Activated naive CD4-positive, alpha-beta T cell treated with anti-CD3 and anti-CD28 coated beads for 36 hours (primary cell): Measurements from ENCODE around the gene SYNGR1. TPM values are rescaled to one million over a fixed set of nuclear protein-coding genes. Genes with fewer than 3 reads are reported as not detected.
"Not testable (repeated sequence)": the region's sequence is repeated elsewhere in the genome, so short reads cannot be mapped to it uniquely, and the experiment has no call there.

Source experiments
- CTCF ChIA-PET: fragments of 350-600 bp; sonication (Branson Sonifier 250); formaldehyde crosslinking; loops from one replicate; lab custom pipeline; 2021; ENCODE audit warnings: antibody characterized with exemption; lab: Charles Lee
- DNase-seq: peaks from one replicate; pipeline ENCODE4 v3.0.0-alpha.2; 2020
- H3K27ac Mint-ChIP-seq: one replicate; pipeline ENCODE4 v1.8.0; 2021; ENCODE audit warnings: mild to moderate bottlenecking, mixed read lengths
- H3K27me3 Mint-ChIP-seq: one replicate; pipeline ENCODE4 v1.8.0; 2021; ENCODE audit warnings: low read depth, mixed read lengths
- H3K36me3 Mint-ChIP-seq: one replicate; pipeline ENCODE4 v1.8.0; 2021; ENCODE audit warnings: low read depth, mixed read lengths
- H3K4me1 Mint-ChIP-seq: one replicate; pipeline ENCODE4 v1.8.0; 2021; ENCODE audit warnings: low read depth, mixed read lengths
- H3K4me3 Mint-ChIP-seq: one replicate; pipeline ENCODE4 v1.8.0; 2021; ENCODE audit warnings: mild to moderate bottlenecking, moderate library complexity, mixed read lengths
- H3K9me3 Mint-ChIP-seq: one replicate; pipeline ENCODE4 v1.8.0; 2021; ENCODE audit warnings: mixed read lengths
- intact Hi-C: fragments of 100-400 bp; cut with micrococcal nuclease; formaldehyde crosslinking; loops from one replicate; pipeline ENCODE4 v1.15.1; 2023
- total RNA-seq, 2 experiments: library from RNA; stranded (reverse); gene quantifications; one replicate each; pipeline ENCODE4 v1.2.3, GENCODE V29; 2021

Gene SYNGR1
- total RNA-seq, 2 experiments from 2014 or later, result 0.27 to 0.29 TPM

DNA sequence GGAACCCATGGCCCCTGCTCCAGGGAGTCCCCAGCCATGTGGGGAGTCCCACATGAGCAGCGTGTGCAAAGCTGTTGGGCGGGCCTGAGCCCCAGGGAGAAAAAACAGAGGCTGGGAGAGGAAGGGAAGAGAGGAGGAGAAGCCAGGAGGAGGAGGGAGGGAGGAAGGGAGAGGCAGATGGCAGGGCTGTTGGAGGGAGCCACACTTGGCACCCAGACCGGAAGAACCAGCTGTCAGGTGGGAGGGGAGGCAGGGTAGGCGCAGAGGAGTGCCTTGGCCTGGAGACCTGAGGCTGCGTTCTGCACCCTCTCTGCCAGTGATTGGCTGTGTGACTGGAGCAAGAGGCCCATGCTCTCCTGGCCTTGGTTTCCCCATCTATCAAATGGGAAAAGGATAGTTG, 6.7 kb downstream of the SYNGR1 start:
- no peak overlapping the region for H3K4me3 Mint-ChIP-seq
- no peaks in the 10 kb centered on the region for H3K9me3 Mint-ChIP-seq
- no peak overlapping the region for H3K27ac Mint-ChIP-seq
- peaks cover 3% of the 10 kb centered on the region for H3K4me1 Mint-ChIP-seq
- intact Hi-C loops, result no loop called here
- no peaks in the 10 kb centered on the region for H3K36me3 Mint-ChIP-seq
- no peak for DNase-seq
- H3K27me3 Mint-ChIP-seq, result peaks cover 3% of the 10 kb centered on the region
- CTCF ChIA-PET, result no interaction called here

DNA sequence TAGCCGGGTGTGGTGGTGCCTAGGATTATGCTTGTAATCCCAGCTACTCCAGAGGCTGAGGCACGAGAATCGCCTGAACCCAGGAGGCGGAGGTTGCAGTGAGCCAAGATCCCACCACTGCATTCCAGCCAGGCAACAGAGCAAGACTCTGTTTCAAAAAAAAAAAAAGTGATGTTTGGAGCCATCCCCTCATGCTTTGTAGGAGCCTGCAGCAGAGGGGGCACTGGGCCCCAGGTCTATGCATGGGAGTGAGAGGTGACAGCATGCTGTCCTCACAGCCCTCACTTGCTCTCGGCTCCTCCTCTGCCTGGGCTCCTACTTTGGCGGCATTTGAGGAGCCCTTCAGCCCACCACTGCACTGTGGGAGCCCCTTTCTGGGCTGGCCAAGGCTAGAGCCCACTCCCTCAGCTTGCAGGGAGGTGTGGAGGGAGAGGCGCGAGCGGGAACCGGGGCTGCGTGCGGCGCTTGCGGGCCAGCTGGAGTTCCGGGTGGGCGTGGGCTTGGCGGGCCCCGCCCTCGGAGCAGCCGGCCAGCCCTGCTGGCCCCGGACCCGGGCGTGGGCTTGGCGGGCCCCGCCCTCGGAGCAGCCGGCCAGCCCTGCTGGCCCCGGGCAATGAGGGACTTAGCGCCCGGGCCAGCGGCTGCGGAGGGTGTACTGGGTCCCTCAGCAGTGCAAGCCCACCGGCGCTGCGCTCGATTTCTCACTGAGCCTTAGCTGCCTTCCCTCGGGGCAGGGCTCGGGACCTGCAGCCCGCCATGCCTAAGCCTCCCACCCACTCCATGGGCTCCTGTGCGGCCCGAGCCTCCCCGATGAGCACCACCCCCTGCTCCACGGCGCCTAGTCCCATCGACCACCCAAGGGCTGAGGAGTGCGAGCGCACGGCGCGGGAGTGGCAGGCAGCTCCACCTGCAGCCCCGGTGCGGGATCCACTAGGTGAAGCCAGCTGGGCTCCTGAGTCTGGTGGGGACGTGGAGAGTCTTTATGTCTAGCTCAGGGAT, 7.6 kb downstream of the SYNGR1 start:
- intact Hi-C loops, H3K27me3 Mint-ChIP-seq, CTCF ChIA-PET, H3K27ac Mint-ChIP-seq, H3K36me3 Mint-ChIP-seq, H3K4me3 Mint-ChIP-seq, H3K9me3 Mint-ChIP-seq, DNase-seq, H3K4me1 Mint-ChIP-seq: not testable (repeated sequence)

DNA sequence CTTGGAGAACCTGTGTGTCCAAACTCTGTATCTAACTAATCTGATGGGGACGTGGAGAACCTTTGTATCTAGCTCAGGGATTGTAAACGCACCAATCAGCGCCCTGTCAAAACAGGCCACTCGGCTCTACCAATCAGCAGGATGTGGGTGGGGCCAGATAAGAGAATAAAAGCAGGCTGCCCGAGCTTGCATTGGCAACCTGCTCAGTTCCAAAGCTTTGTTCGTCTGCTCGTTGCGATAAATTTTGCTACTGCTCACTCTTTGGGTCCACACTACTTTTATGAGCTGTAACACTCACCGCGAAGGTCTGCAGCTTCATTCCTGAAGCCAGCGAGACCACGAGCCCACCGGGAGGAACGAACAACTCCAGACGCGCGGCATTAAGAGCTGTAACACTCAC, 8.4 kb downstream of the SYNGR1 start:
- H3K4me3 Mint-ChIP-seq, H3K27ac Mint-ChIP-seq, H3K4me1 Mint-ChIP-seq, H3K9me3 Mint-ChIP-seq, DNase-seq, H3K36me3 Mint-ChIP-seq, H3K27me3 Mint-ChIP-seq, intact Hi-C loops, CTCF ChIA-PET: not testable (repeated sequence)

DNA sequence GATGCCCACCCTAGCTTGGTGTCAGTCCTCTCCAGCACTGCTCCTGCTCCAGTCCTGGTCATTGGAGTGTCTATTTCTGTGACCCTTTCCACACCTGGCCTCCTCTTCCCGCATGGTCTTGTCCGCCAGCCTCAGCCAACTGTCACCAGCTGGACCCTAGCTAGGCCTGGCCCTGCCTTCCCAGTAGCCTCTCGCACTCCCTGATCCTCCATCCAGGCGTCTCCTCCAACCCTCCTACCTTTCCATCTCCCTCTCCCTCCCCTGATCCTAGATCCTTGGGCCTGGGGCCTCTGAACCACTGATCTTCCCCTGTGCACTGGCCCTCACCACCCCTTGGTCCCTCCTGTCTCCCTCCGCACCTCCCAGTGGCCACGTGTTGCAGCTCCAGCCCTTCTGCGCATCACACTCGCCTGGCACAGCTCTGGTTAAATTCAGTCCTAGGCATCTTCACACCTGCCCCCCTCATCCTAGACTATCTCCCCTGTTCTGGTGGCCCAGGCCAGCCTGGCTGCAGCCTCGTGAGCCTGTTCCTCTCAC, 9.9 kb downstream of the SYNGR1 start:
- no peaks in the 10 kb centered on the region for H3K36me3 Mint-ChIP-seq
- H3K9me3 Mint-ChIP-seq, result no peaks in the 10 kb centered on the region
- no peak overlapping the region for H3K4me3 Mint-ChIP-seq
- no peak overlapping the region for H3K27ac Mint-ChIP-seq
- intact Hi-C loops, result no loop called here
- H3K4me1 Mint-ChIP-seq, result no peaks in the 10 kb centered on the region
- DNase-seq, result no peak
- CTCF ChIA-PET, result interaction anchor here (0.6 kb wide), 2 partner anchors 32 to 50 kb away, joined by 4 to 9 read pairs; no protein-coding TSS in a partner anchor
- no peaks in the 10 kb centered on the region for H3K27me3 Mint-ChIP-seq

DNA sequence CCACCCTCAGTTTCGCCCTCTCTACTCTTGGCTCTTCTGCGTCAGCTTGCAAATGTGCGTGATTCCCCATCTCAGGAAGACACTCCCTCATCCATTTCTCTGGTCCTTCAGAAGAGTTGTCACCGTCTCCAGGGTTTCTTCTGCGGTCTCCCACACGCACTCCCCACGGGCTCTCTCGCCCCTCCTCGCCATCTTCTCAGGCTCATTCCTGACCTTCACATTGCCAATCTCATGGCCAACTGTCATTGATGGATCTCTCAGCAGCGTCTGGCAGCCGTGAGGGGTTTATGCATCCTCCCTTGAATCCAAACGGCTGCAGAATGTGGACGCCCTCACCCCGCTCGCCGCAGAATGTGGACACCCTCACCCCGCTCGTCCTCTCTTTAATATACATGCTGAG, 10.5 kb downstream of the SYNGR1 start:
- no peaks in the 10 kb centered on the region for H3K27me3 Mint-ChIP-seq
- no peak overlapping the region for H3K4me3 Mint-ChIP-seq
- DNase-seq, result no peak
- no peaks in the 10 kb centered on the region for H3K4me1 Mint-ChIP-seq
- intact Hi-C loops, result no loop called here
- no peaks in the 10 kb centered on the region for H3K9me3 Mint-ChIP-seq
- CTCF ChIA-PET, result no interaction called here
- H3K27ac Mint-ChIP-seq, result no peak overlapping the region
- no peaks in the 10 kb centered on the region for H3K36me3 Mint-ChIP-seq

DNA sequence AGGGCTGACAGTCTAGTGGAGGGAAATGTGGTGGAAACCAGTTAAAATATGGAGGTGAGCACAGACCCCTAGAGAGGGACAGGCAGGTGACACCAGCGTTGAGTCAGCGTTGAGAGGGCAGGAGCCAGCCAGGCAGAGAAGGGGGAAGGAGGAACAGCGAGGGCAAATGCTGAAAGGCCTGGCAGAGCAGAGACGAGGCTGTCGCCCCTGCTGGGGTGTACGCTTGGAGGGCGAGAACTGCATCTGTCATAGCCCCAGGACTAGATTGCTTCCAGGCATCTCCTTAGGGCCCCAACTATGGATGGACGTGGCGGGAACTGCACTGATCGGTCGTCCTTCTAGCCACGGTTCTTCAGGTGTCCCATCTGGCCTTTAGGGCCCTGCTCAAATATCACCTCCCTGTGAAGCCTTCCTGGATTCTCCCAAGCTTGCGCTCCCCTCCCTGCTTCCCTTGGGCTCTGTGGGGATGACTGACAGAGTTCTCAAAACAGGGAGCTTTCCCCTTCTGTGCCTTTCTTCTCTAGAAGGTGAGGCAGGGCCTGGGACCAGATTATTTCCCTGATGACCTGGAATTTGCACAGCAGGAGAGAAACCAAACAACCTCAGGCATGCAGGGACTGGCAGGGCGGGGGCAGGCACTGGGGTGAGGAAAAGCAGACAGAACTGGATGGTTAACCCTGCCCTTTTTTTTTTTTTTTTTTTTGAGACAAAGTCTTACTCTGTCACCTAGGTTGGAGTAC, 11.1 kb downstream of the SYNGR1 start:
- H3K4me3 Mint-ChIP-seq, result no peak overlapping the region
- intact Hi-C loops, result no loop called here
- no peaks in the 10 kb centered on the region for H3K27me3 Mint-ChIP-seq
- H3K9me3 Mint-ChIP-seq, result no peaks in the 10 kb centered on the region
- DNase-seq, result no peak
- no peaks in the 10 kb centered on the region for H3K36me3 Mint-ChIP-seq
- no peaks in the 10 kb centered on the region for H3K4me1 Mint-ChIP-seq
- CTCF ChIA-PET, result no interaction called here
- no peak overlapping the region for H3K27ac Mint-ChIP-seq

DNA sequence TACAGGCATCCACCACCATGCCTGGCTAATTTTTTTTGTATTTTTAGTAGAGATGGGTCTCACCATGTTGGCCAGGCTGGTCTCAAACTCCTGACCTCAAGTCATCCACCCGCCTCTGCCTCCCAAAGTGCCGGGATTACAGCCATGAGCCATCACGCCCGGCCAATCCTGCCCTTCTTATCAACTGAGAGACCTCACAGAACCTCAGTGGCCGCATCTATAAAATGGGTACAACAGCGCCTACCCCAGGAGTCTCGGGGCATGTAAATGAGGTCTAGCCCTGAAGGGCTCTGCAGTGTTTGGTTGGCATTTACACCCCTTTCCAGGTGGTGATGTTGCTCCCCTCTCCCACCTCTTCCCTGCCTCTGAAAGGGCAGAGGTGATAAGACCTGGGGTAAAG, 11.7 kb downstream of the SYNGR1 start:
- intact Hi-C loops, result no loop called here
- Mint-ChIP-seq H3K4me1 (no peaks in the 10 kb centered on the region), H3K9me3 (no peaks in the 10 kb centered on the region), H3K27ac (no peak overlapping the region), H3K36me3 (no peaks in the 10 kb centered on the region), H3K4me3 (no peak overlapping the region), H3K27me3 (no peaks in the 10 kb centered on the region)
- DNase-seq, result no peak
- CTCF ChIA-PET, result no interaction called here

DNA sequence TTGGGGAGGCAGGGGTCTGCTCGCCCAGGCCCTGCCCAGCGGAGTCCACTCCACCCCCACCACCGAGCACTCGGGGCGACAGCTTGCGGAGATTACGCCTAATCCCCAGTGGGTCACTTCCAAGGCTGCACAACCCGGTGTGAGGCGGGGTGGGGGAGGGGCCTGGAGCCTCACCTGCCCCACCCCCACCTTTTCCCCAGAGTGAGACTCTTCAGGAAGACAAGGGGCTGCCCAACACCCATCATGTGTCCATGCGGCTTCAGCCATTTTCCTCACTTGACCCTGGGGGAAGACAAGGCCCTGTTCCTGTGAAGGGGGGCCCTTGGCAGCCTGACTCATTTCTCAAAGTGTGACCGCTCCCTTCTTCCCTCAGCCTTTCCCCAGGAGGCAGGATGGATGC, 12.5 kb downstream of the SYNGR1 start:
- no peak overlapping the region for H3K27ac Mint-ChIP-seq
- H3K27me3 Mint-ChIP-seq, result no peaks in the 10 kb centered on the region
- H3K36me3 Mint-ChIP-seq, result no peaks in the 10 kb centered on the region
- no peak for DNase-seq
- CTCF ChIA-PET, result no interaction called here
- no peaks in the 10 kb centered on the region for H3K4me1 Mint-ChIP-seq
- H3K9me3 Mint-ChIP-seq, result no peaks in the 10 kb centered on the region
- intact Hi-C loops, result no loop called here
- H3K4me3 Mint-ChIP-seq, result no peak overlapping the region

DNA sequence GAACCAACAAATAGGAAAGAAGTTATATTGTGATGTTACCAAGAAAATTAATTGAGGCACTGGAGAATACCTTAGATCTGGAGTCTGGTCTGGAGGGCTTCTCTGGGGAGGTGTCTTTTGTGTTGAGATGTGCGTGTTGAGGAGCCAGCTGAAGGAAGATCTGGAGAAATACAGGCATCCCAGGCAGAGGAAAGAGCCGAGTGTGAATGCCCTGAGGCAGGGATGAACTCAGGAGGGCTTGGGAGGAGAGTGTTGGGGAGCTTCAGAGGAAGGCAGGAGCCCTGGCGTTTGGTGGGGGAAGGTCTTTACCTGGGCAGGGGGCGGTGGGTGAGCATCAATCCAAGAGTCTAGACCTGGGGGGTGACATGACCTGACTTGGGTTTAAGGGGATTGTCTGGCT, 13.1 kb downstream of the SYNGR1 start:
- Mint-ChIP-seq H3K4me3 (no peak overlapping the region), H3K9me3 (no peaks in the 10 kb centered on the region), H3K27ac (no peak overlapping the region), H3K4me1 (no peaks in the 10 kb centered on the region), H3K27me3 (no peaks in the 10 kb centered on the region), H3K36me3 (no peaks in the 10 kb centered on the region)
- DNase-seq, result no peak
- CTCF ChIA-PET, result no interaction called here
- intact Hi-C loops, result no loop called here

DNA sequence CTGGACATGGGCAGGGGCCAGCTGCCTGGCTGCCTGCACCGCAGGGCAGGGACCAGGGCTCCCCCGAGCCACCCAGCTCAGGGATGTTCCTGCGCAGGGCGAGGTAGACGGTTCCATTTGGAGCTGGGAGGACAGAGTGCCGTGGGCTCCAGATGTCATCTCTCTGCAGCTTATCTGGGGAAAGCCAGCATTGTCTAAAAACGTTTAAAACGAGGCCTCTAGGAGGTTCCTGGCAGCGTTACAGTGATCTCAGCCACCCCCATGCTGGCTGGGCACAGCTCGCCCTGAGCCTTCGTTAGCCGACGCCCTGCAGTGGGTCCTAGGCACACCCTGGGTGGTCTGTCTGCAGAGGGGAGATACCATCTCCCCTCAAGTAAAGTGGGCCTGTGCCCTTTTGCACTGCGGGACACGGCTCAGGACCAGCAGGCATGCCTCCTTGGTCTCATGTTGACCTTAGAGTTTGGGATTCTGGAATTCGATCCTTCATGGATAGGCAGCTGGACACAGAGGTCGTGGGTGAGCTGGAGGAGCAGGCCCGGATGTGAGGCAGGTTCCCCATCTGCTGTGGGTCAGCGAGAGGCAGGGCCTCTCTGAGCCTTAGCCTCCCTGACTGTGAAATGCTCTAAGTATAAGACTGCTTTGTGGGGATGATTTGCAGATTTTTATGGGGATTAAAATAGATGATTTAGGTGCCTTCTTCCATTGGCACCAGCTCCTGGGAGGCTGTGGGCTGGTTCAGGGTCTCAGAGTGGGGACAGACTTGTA, 14.1 kb downstream of the SYNGR1 start:
- Mint-ChIP-seq H3K27ac (no peak overlapping the region), H3K4me3 (no peak overlapping the region), H3K4me1 (no peaks in the 10 kb centered on the region), H3K27me3 (no peaks in the 10 kb centered on the region), H3K9me3 (no peaks in the 10 kb centered on the region), H3K36me3 (no peaks in the 10 kb centered on the region)
- intact Hi-C loops, result no loop called here
- no peak for DNase-seq
- CTCF ChIA-PET, result no interaction called here

DNA sequence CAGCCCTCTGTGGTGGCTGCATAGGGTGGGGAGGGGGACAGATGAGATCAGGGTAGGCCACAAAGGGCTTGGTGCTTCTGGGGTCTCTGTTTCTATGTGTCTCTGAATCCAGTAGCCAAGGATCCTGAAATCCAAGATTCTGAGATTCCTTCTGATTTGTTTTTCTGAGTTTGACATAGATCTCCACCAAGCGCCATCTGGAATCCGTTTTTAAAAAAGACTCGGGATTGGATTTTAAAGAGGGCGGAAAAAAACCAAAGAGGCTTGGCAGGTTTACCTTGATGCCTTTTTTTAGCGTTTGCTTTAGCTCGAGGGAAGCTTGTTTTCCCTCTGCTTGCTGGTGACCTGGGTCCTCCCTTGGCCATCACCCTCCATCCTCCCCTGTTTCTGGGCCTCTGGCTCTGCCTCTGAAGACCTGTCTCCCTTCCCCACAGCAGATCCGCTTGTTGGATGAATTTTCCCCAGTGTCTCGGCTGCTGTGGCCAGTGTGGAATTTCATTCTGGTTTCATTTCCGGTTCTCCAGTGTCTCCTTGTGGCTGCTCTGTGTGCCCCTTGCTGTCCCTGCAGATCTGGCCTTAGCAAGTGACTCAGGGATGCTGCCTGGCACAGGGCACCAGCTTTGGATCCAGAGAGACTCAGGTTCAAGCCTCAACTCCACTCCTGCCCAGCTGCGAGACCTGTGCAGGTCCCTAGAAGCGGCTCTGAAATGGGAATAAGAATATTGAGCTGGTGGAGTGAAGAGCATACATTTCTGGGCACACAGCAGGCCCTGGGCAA, 15.1 kb downstream of the SYNGR1 start:
- H3K9me3 Mint-ChIP-seq, result no peaks in the 10 kb centered on the region
- H3K27me3 Mint-ChIP-seq, result no peaks in the 10 kb centered on the region
- no peak overlapping the region for H3K4me3 Mint-ChIP-seq
- H3K36me3 Mint-ChIP-seq, result no peaks in the 10 kb centered on the region
- DNase-seq, result no peak
- no peak overlapping the region for H3K27ac Mint-ChIP-seq
- no peaks in the 10 kb centered on the region for H3K4me1 Mint-ChIP-seq
- CTCF ChIA-PET, result interaction anchor here (0.6 kb wide), 1 partner anchor 626 kb away, joined by 3 read pairs; no protein-coding TSS in a partner anchor
- intact Hi-C loops, result no loop called here

DNA sequence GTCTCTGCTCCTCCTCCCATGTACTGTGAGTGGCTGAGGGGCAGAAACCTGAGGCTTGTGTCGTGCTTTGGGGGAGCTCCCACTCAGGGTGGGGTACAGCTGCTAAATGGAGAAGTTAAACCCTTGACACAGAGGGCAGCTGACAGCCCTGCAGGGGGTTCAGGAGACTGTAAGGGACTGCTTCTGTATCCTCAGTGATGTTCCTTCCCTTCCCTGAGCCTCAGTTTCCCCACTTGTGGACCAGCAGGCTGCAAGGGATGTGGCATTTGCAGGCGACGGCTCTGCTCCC, 15.6 kb downstream of the SYNGR1 start:
- H3K36me3 Mint-ChIP-seq, result no peaks in the 10 kb centered on the region
- no peaks in the 10 kb centered on the region for H3K4me1 Mint-ChIP-seq
- no peak overlapping the region for H3K27ac Mint-ChIP-seq
- H3K4me3 Mint-ChIP-seq, result no peak overlapping the region
- CTCF ChIA-PET, result no interaction called here
- no peak for DNase-seq
- H3K9me3 Mint-ChIP-seq, result no peaks in the 10 kb centered on the region
- H3K27me3 Mint-ChIP-seq, result no peaks in the 10 kb centered on the region
- intact Hi-C loops, result no loop called here
